Fibroblast of pulmonary artery (primary cell): Measurements from ENCODE around the gene NFE2L1.

ENCODE experiments used
- DNase-seq: peaks from one replicate; pipeline ENCODE4 v3.0.0-alpha.2; 2010; ENCODE audit warnings: low read depth
- H3K4me3 ChIP-seq: replicated peaks from 2 replicates; pipeline ENCODE4 v1.5.1; 2011; ENCODE audit warnings: low read depth, mild to moderate bottlenecking, control low read depth, low read length, moderate library complexity
- CTCF ChIP-seq: IDR thresholded peaks from 2 replicates; pipeline ENCODE4 v1.5.1; 2011; ENCODE audit warnings: mild to moderate bottlenecking, control low read depth, low read length, inconsistent platforms; ENCODE audit errors: missing control alignments

The NFE2L1 gene

GRCh38 chr17:48051283-48051682 is 3.1 kb downstream of the NFE2L1 start:
- TF ChIP-seq CTCF: no peak
- H3K4me3 ChIP-seq: peak overlapping the region; percentile 91
- DNase-seq: no peak

- TF ChIP-seq CTCF: peak; percentile 30
- H3K4me3 ChIP-seq: peak overlapping the region; percentile 91
- DNase-seq: peak; percentile 99
These were observed 3.7 kb downstream of the NFE2L1 start for GRCh38 chr17:48051706-48052486.

- peak overlapping the region; percentile 91 for H3K4me3 ChIP-seq
- peak; percentile 56 for DNase-seq
- no peak for TF ChIP-seq CTCF
These were observed 5.0 kb downstream of the NFE2L1 start for GRCh38 chr17:48052956-48053757.

GRCh38 chr17:48053758-48054237 is 5.6 kb downstream of the NFE2L1 start:
- TF ChIP-seq CTCF: no peak
- peak overlapping the region; percentile 91 for H3K4me3 ChIP-seq
- no peak for DNase-seq

- TF ChIP-seq CTCF: no peak
- peak overlapping the region; percentile 91 for H3K4me3 ChIP-seq
- DNase-seq: peak; percentile 82
These were observed 6.4 kb downstream of the NFE2L1 start for GRCh38 chr17:48054238-48055185.

- H3K4me3 ChIP-seq: peak overlapping the region; percentile 91
- peak; percentile 90 for DNase-seq
- TF ChIP-seq CTCF: no peak
These were observed 7.5 kb downstream of the NFE2L1 start for GRCh38 chr17:48055531-48056245.
